ENCODE data around the gene CABLES1.

DNA sequence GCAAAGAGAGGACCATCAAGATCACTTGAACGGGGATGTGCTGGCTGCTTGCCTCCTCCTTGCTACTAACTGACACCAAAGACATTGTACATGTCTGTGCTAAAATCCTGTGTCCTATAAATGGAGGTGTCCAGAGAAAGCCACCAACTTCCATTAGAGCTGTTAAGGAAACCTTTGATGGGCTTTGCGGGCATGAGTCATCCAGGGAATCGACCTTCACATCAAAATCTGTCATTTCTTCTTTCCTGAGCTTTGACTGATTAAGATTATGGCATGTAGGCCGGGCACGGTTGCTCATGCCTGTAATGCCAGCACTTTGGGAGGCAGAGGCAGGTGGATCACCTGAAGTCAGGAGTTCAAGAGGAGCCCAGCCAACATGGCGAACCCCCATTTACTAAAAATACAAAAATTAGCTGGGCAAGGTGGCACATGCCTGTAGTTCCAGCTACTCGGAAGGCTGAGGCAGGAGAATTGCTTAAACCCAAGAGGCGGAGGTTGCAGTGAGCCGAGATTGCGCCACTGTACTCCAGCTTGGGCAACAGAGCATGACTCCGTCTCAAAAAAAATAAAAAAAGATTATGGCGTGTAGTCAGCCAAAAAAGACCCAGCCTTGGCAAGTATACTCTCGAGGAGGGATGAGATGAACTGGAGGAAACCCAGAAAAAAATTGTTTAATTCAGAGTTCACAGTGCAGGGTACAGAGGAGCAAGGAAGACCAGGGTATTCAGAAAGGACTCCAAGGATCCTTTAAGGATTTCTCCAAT, 115.8 kb downstream of the CABLES1 start:
- no peak for TF ChIP-seq NFRKB (IDR thresholded peaks at IDR 0.05)
- TF ChIP-seq SUZ12 (IDR thresholded peaks at IDR 0.05) = no peak
- TF ChIP-seq, protein P1, sequence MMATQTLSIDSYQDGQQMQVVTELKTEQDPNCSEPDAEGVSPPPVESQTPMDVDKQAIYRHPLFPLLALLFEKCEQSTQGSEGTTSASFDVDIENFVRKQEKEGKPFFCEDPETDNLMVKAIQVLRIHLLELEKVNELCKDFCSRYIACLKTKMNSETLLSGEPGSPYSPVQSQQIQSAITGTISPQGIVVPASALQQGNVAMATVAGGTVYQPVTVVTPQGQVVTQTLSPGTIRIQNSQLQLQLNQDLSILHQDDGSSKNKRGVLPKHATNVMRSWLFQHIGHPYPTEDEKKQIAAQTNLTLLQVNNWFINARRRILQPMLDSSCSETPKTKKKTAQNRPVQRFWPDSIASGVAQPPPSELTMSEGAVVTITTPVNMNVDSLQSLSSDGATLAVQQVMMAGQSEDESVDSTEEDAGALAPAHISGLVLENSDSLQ (IDR thresholded peaks at IDR 0.05) = no peak
- TF ChIP-seq FOXA1 (IDR thresholded peaks at IDR 0.05) = no peak
- TF ChIP-seq L3MBTL2 (conservative IDR thresholded peaks at IDR 0.05) = no peak
- TF ChIP-seq SP1 (IDR thresholded peaks at IDR 0.05) = no peak
- TF ChIP-seq FOXM1 (IDR thresholded peaks at IDR 0.05; ENCODE audit: borderline replicate concordance) = no peak
- TF ChIP-seq BHLHE40 (IDR thresholded peaks at IDR 0.05; ENCODE audit: borderline replicate concordance) = no peak
- no peak for TF ChIP-seq TARDBP (IDR thresholded peaks at IDR 0.05)
- no peak for TF ChIP-seq ARNT (IDR thresholded peaks at IDR 0.05)
- TF ChIP-seq CTBP1 (IDR thresholded peaks at IDR 0.05; ENCODE audit: borderline replicate concordance) = no peak
- TF ChIP-seq FOXK2 (IDR thresholded peaks at IDR 0.05) = no peak
- TF ChIP-seq ELF4 (IDR thresholded peaks at IDR 0.05) = no peak
